H1 (cell line): ENCODE data around the gene REC8. TPM values are rescaled to one million over a fixed set of nuclear protein-coding genes. Genes with fewer than 3 reads are reported as not detected.

ENCODE experiments used
- GABPA ChIP-seq: IDR thresholded peaks from 2 replicates; pipeline ENCODE4 v1.6.1; 2011; ENCODE audit warnings: mild to moderate bottlenecking, low read length, moderate library complexity, borderline replicate concordance; ENCODE audit not compliant: insufficient read depth
- polyA plus RNA-seq, 7 experiments: library from polyadenylated mRNA; depleted of rRNA in 3 of 7; stranded (reverse) in 5 of 7; unstranded in 2 of 7; fragments of >200 nt in 5 of 7; fragments of 200-250 nt in 2 of 7; gene quantifications; 1 replicate in 5 of 7; 2 replicates in 1 of 7; 4 replicates in 1 of 7; pipeline versions ENCODE4 v1.2.1 to v1.2.3, GENCODE V29; 2011 to 2013; ENCODE audit warnings: missing spikeins in 2 of 7, mixed read lengths in 2 of 7
- total RNA-seq: library from RNA; stranded (reverse); fragmentation: NEBNext Ultra II Directional; extraction: Animal tissue kit (Norgen Biotek cat#: 25700); gene quantifications from 2 replicates; pipeline ENCODE4 v1.2.1, GENCODE V29; 2021

The REC8 gene
- total and polyA plus RNA-seq, 2 of the 8 experiments (the other 6 are each of a cell fraction or from before 2014, with no cell fraction given): 9.8 to 28.5 TPM

GRCh38 chr14:24126939-24127338 is 44.9 kb upstream of the REC8 start (continued):
- no peak for TF ChIP-seq GABPA
- TF ChIP-seq, all 59 proteins: peak for 0
